ENCODE data around the gene PPIE.
"Not testable (repeated sequence)": the region's sequence is repeated elsewhere in the genome, so short reads cannot be mapped to it uniquely, and the experiment has no call there.

PPIE gene

GRCh38 chr1:39776886-39777285, 38.2 kb downstream of the PPIE start:
- no peaks in the 10 kb centered on the region for H4K20me1 ChIP-seq (ENCODE audit: insufficient read depth, low read length)
- TF ChIP-seq CTCF (IDR thresholded peaks at IDR 0.05; ENCODE audit: borderline replicate concordance, extremely low read depth, low read length, poor library complexity, severe bottlenecking): no peak
- no peak for TF ChIP-seq EZH2 (IDR thresholded peaks at IDR 0.05; ENCODE audit: borderline replicate concordance, low read depth, low read length, severe bottlenecking)
- H3K4me3 ChIP-seq (ENCODE audit: low read depth in 1 of 2, low read length in 2 of 2): no peak overlapping the region
- ATAC-seq (ENCODE audit: insufficient read depth, low read depth) (no peak), DNase-seq (no peak)
- no peaks in the 10 kb centered on the region for H3K36me3 ChIP-seq (ENCODE audit: insufficient read depth, low read length)
- no peaks in the 10 kb centered on the region for H3K27me3 ChIP-seq (ENCODE audit: insufficient read depth, low read length, poor library complexity)
- H3K9me3 ChIP-seq (ENCODE audit: insufficient read depth, low read length, severe bottlenecking): no peaks in the 10 kb centered on the region
- H2AFZ ChIP-seq (ENCODE audit: low read depth, low read length): no peak overlapping the region
- no peak overlapping the region for H3K4me2 ChIP-seq (ENCODE audit: insufficient read depth, low read length)
- H3K27ac ChIP-seq (ENCODE audit: low read length): no peak overlapping the region
- no peaks in the 10 kb centered on the region for H3K79me2 ChIP-seq (ENCODE audit: insufficient read depth, low read length)
- H3K4me1 ChIP-seq (ENCODE audit: insufficient read depth, low read length): no peaks in the 10 kb centered on the region
- H3K9ac ChIP-seq (ENCODE audit: low read depth, low read length): no peak overlapping the region

DNA sequence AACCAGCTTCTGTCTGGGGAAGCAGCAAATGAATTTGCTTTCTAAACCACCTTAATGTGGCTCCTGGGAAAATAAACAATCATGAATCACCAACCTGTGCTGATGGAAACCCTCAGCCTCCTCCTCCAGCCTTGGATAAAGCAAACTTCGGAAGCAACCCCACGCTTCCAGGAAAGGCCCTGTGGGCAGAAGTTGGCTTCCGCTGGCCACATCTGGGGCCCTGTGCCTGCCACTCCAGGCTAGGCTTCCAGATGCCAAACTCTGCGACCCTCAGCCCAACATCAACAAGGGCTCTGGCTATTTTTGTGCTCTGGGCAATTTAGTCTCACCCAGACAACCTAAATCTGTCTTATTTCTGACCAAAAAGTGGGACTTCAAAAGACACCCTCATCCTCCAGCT, 38.6 kb downstream of the PPIE start:
- Histone ChIP-seq H3K9ac (ENCODE audit: low read depth, low read length) (no peak overlapping the region), H3K27ac (ENCODE audit: low read length) (no peak overlapping the region), H3K27me3 (ENCODE audit: insufficient read depth, low read length, poor library complexity) (no peaks in the 10 kb centered on the region), H2AFZ (ENCODE audit: low read depth, low read length) (no peak overlapping the region), H3K79me2 (ENCODE audit: insufficient read depth, low read length) (no peaks in the 10 kb centered on the region), H3K36me3 (ENCODE audit: insufficient read depth, low read length) (no peaks in the 10 kb centered on the region), H3K4me1 (ENCODE audit: insufficient read depth, low read length) (no peaks in the 10 kb centered on the region), H3K4me3 (ENCODE audit: low read depth in 1 of 2, low read length in 2 of 2) (no peak overlapping the region), H4K20me1 (ENCODE audit: insufficient read depth, low read length) (no peaks in the 10 kb centered on the region), H3K9me3 (ENCODE audit: insufficient read depth, low read length, severe bottlenecking) (no peaks in the 10 kb centered on the region), H3K4me2 (ENCODE audit: insufficient read depth, low read length) (no peak overlapping the region)
- DNase-seq: no peak
- TF ChIP-seq CTCF (IDR thresholded peaks at IDR 0.05; ENCODE audit: borderline replicate concordance, extremely low read depth, low read length, poor library complexity, severe bottlenecking) (no peak), EZH2 (IDR thresholded peaks at IDR 0.05; ENCODE audit: borderline replicate concordance, low read depth, low read length, severe bottlenecking) (no peak)
- no peak for ATAC-seq (ENCODE audit: insufficient read depth, low read depth)

DNA sequence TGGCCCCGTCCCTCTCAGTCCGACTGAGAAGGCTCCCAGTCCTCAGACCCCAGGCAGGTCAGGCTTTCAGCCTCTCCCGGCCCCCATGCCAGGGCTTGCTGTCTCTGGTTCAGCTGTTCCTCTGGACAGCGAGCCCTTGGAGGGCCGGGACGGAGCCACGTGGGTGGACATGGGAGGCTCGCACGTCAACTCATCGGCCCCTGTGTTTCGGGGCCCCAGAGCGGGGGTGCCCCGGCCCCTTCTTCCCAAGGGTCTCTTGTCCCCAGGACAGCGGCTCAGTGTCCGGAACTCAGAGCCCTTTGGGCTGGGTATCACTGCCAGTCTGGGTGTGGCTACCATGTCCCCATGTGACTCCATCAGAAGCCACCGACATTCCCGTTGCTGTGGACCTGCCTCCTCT, 39.2 kb downstream of the PPIE start:
- not testable (repeated sequence) for H3K27me3 ChIP-seq (ENCODE audit: insufficient read depth, low read length, poor library complexity); ATAC-seq (ENCODE audit: insufficient read depth, low read depth); H4K20me1 ChIP-seq (ENCODE audit: insufficient read depth, low read length); H3K4me2 ChIP-seq (ENCODE audit: insufficient read depth, low read length); H3K36me3 ChIP-seq (ENCODE audit: insufficient read depth, low read length); H3K9me3 ChIP-seq (ENCODE audit: insufficient read depth, low read length, severe bottlenecking); H2AFZ ChIP-seq (ENCODE audit: low read depth, low read length); H3K27ac ChIP-seq (ENCODE audit: low read length); DNase-seq; H3K4me1 ChIP-seq (ENCODE audit: insufficient read depth, low read length); H3K4me3 ChIP-seq (ENCODE audit: low read depth in 1 of 2, low read length in 2 of 2); H3K79me2 ChIP-seq (ENCODE audit: insufficient read depth, low read length); H3K9ac ChIP-seq (ENCODE audit: low read depth, low read length)

DNA sequence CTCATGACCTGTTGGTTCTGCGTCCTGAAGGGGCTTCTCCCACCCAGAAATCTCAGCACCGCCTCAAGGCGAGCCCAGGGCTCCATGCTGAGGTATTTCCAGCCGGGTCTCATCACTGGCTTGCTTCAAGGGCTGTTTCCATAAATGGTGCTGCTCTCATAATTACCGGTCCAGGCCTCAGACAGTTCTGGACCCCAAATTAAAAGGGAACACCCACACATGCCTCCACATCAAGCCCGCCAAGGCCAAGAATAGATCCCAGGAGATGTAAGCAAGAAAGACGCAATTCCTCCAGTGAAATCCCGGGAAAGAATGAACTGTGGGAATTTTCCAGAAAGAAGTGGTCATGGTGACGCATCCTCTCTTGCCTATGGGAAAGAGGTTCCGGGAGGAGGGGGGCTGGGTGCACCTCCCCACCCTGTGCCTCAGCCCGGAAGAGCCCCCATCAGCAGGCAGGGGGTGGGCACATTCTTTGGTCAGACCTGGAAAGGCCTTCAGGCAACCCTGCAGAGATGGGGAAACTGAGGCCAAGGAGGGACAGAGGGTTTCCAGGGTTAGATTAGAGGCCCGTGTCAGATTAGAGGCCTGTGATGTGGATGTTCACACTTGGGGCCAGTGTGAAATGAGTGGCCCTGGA, 39.9 kb downstream of the PPIE start:
- H3K4me3 ChIP-seq (ENCODE audit: low read depth in 1 of 2, low read length in 2 of 2); DNase-seq; H4K20me1 ChIP-seq (ENCODE audit: insufficient read depth, low read length); H3K9ac ChIP-seq (ENCODE audit: low read depth, low read length); H3K27me3 ChIP-seq (ENCODE audit: insufficient read depth, low read length, poor library complexity); H2AFZ ChIP-seq (ENCODE audit: low read depth, low read length); H3K9me3 ChIP-seq (ENCODE audit: insufficient read depth, low read length, severe bottlenecking); H3K4me2 ChIP-seq (ENCODE audit: insufficient read depth, low read length); H3K79me2 ChIP-seq (ENCODE audit: insufficient read depth, low read length); H3K27ac ChIP-seq (ENCODE audit: low read length); ATAC-seq (ENCODE audit: insufficient read depth, low read depth); H3K36me3 ChIP-seq (ENCODE audit: insufficient read depth, low read length); H3K4me1 ChIP-seq (ENCODE audit: insufficient read depth, low read length): not testable (repeated sequence)
